PFSK-1 (cell line): ENCODE measurements around the gene GUCD1.

ENCODE experiments used
- FOXP2 ChIP-seq: optimal IDR thresholded peaks from 2 replicates; pipeline ENCODE3; 2011; ENCODE audit warnings: borderline replicate concordance, control low read depth, inconsistent platforms; ENCODE audit not compliant: insufficient read depth; ENCODE audit errors: extremely low read length, extremely low read depth
- POLR2AphosphoS5 ChIP-seq: IDR thresholded peaks from 2 replicates; pipeline ENCODE4 v1.6.1; 2012; ENCODE audit warnings: low read depth, mild to moderate bottlenecking, control low read depth, low read length, moderate library complexity
- SIN3A ChIP-seq: IDR thresholded peaks from 2 replicates; pipeline ENCODE4 v1.6.1; 2012; ENCODE audit warnings: mild to moderate bottlenecking, low read length, moderate library complexity, borderline replicate concordance; ENCODE audit not compliant: insufficient read depth
- TAF1 ChIP-seq: IDR thresholded peaks from 2 replicates; pipeline ENCODE4 v1.6.1; 2012; ENCODE audit warnings: low read length, control low read depth, borderline replicate concordance; ENCODE audit not compliant: insufficient read depth
- TF ChIP-seq, protein P1 (sequence below), 2 experiments: IDR thresholded peaks; 2 replicates each; pipeline versions ENCODE4 v1.6.1 to v1.8.0; 2011 to 2012; ENCODE audit warnings: low read depth in 2 of 2, low read length in 2 of 2, control low read depth in 1 of 2, inconsistent platforms in 1 of 2, mild to moderate bottlenecking in 1 of 2, moderate library complexity in 1 of 2; ENCODE audit not compliant: insufficient read depth in 1 of 2

The GUCD1 gene

DNA sequence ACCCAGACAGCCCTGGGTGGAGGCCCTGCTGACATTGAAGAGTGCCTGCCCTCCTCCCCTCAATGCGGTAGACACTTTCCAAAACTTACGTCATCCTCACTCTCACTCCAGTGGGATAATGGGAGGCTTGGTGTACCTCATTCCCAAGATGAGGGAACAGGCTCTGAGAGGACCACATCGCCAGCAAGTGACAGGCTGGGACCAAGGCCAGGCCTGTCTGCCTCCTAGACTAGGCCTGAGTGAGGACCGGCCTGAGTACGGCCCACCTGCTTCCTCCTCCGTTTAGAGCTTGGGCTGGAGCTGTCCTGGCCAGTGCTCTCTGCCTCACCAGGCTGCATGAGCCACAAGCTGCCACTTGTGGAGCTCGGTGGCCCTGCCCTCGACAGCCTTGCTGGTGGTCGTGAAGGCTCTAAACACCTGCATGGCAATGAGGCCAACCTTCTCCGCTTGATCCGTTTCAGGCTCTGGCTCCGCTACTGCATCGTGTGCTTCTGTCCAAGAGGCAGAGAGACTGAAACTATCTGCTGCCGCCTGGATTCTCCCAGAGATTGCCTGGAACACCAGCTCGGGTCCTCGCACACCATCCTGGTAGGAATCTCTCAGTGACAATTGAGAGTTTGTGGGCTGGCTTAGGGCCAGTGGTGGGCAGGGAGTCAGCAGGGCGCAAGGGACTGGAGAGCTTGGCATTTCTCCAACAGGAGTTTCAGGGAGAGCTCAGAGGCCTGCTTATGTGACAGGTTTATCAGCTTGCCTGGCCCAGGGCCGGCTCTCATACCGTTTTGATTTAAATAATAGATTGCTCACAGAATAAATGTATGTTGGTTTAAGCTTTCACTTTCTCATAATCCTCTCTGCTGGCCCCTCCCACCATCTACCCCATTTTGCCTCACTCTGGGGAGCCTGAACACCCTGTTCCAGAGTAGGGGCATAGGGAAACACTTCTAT lies 28.6 kb upstream of the GUCD1 start:
- TF ChIP-seq SIN3A (no peak), TAF1 (no peak), POLR2AphosphoS5 (no peak)
- TF ChIP-seq, protein P1, sequence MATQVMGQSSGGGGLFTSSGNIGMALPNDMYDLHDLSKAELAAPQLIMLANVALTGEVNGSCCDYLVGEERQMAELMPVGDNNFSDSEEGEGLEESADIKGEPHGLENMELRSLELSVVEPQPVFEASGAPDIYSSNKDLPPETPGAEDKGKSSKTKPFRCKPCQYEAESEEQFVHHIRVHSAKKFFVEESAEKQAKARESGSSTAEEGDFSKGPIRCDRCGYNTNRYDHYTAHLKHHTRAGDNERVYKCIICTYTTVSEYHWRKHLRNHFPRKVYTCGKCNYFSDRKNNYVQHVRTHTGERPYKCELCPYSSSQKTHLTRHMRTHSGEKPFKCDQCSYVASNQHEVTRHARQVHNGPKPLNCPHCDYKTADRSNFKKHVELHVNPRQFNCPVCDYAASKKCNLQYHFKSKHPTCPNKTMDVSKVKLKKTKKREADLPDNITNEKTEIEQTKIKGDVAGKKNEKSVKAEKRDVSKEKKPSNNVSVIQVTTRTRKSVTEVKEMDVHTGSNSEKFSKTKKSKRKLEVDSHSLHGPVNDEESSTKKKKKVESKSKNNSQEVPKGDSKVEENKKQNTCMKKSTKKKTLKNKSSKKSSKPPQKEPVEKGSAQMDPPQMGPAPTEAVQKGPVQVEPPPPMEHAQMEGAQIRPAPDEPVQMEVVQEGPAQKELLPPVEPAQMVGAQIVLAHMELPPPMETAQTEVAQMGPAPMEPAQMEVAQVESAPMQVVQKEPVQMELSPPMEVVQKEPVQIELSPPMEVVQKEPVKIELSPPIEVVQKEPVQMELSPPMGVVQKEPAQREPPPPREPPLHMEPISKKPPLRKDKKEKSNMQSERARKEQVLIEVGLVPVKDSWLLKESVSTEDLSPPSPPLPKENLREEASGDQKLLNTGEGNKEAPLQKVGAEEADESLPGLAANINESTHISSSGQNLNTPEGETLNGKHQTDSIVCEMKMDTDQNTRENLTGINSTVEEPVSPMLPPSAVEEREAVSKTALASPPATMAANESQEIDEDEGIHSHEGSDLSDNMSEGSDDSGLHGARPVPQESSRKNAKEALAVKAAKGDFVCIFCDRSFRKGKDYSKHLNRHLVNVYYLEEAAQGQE (IDR thresholded peaks at IDR 0.05; ENCODE audit: insufficient read depth in 1 of 2, low read depth in 2 of 2, low read length in 2 of 2): no peak

DNA sequence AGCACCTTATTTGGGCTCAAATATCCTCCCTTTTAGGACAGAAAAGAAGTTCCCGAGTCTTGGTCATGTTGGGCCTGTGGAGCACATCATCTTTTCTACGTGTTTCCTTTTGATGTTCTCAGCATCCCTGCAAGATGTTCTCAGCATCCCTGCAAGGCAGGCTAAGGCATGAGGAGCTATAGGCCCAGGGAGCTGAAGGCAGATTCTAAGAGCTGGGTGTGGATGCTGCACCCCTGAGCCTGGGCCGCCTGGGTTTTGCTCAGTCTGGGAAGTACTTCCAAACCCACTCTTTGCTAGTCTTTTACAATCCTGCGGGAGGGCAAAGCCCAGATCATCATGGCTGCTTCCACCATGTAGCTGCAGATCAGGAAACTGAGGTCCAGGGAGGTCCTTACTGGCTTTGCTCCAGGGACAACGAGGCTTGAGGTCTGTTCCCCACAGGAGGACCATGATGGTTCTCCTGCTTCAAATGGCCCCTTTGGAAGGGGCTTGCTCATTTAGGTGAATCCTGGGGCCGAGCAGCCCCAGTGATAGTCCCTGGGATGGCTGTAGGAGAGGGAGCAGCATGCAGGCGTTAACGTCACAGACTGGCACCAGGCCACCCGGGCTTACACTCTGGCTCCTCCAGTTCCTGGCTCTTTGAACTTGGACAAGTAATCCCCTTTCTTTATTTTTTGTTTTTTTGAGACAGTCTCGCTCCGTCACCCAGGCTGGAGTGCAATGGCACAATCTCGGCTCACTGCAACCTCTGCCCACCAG lies 27.3 kb upstream of the GUCD1 start:
- no peak for TF ChIP-seq TAF1
- no peak for TF ChIP-seq FOXP2
- TF ChIP-seq, protein P1 (IDR thresholded peaks at IDR 0.05; ENCODE audit: insufficient read depth in 1 of 2, low read depth in 2 of 2, low read length in 2 of 2): no peak
- no peak for TF ChIP-seq SIN3A
- TF ChIP-seq POLR2AphosphoS5: no peak

DNA sequence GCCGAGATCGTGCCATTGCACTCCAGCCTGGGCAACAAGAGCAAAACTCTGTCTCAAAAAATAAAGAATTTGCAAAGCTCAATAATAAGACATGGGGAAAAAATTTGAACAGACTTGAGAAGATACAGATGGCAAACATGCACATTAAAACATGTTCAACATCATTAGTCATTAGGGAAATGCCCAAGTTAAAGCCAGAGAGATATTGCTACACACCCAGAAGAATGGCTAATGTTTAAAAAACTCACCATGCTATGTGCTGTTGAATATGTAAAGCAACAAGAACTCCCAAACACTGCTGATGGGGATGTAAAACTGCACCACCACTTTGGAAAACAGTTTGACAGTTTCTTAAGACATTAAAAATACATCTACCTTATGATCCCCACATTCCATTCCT lies 25.3 kb upstream of the GUCD1 start:
- no peak for TF ChIP-seq POLR2AphosphoS5
- no peak for TF ChIP-seq SIN3A
- TF ChIP-seq TAF1: no peak
- TF ChIP-seq FOXP2: no peak
- TF ChIP-seq, protein P1 (IDR thresholded peaks at IDR 0.05; ENCODE audit: insufficient read depth in 1 of 2, low read depth in 2 of 2, low read length in 2 of 2): no peak

DNA sequence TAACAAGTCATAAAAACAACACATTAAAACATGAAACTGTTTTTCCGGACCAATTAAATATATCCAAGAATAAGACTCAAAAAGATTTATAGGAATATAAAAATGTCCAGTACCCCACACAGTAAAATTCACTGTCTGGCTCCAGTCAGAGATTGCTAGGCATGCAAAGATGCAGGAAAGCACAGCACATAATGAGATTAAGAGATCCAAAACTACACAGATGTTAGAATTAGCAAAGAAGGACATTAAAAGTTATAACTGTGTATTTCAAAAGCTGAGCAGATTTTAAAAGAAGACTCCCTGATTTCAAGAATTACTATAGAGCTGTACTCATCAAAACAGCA lies 24.3 kb upstream of the GUCD1 start:
- TF ChIP-seq POLR2AphosphoS5 (no peak), TAF1 (no peak), FOXP2 (no peak)

DNA sequence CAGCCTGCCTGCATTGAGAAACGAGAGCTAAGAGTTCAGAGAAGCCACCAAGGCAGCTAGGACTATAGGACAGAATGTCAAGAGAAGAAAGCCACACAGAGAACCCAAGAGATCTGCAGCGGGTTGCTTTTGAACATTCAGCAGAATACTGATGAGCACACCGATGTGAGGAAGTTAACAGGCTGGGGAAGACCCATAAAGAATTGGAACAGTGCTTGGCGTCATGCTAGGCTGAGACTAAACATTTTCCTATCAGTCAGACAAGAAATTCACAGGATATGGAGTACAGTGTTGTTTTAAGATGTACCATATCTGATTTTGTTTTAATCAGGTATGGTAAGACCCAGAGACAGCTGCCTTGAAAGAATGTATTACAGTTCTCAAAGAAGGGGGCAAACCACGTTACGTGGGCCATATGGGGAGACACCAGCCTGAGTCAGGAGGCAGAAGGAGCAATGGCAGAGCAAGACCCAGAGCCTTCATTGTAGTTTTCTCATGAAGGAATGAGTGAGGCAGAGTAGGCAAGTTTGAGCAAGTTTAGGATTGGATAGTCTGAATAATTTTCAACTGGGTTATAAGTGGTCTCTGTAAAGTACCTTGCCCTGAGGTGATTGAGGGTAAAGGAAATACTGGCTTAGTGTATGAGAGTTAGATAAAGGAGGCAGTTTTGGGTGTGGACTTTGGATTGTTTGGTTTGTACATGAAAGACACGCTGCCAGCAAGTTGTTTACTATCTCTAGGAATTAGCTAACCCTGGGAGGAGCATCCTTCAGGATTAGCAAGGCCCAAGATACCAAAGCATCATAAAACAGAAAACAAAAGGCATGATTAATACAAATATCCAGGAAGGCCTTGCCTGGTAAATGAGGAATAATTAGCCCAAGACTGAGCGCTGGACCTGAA lies 23.7 kb upstream of the GUCD1 start:
- TF ChIP-seq FOXP2 (no peak), SIN3A (no peak), TAF1 (no peak), POLR2AphosphoS5 (no peak)
- TF ChIP-seq, protein P1 (IDR thresholded peaks at IDR 0.05; ENCODE audit: insufficient read depth in 1 of 2, low read depth in 2 of 2, low read length in 2 of 2): no peak
